Naive thymus-derived CD8-positive, alpha-beta T cell (primary cell): ENCODE results near the gene IAPP. TPM values are rescaled to one million over a fixed set of nuclear protein-coding genes. Genes with fewer than 3 reads are reported as not detected.

ENCODE experiments used
- ATAC-seq, 2 donors: fragments of 150-1000 bp; cut with Tn5 transposase in 1 of 2; sonication (Bioruptor Pico), chemical (Tn5 transposase) in 1 of 2; 1 replicate in 1 of 2; 2 replicates in 1 of 2; pipeline ENCODE4 v1.10.0; 2021; ENCODE audit warnings: mild to moderate bottlenecking in 2 of 2, moderate library complexity in 2 of 2
- POLR2A ChIA-PET: fragments of 350-600 bp; sonication (Branson Sonifier 250); formaldehyde crosslinking; loops from one replicate; lab custom pipeline; 2021; ENCODE audit warnings: antibody characterized with exemption; lab: Charles Lee
- DNase-seq, 10 donors: peaks; one replicate each; pipeline versions ENCODE4 v3.0.0 to v3.0.0-alpha.2; 2020 to 2022
- H3K27ac Mint-ChIP-seq, 10 donors: one replicate each; pipeline ENCODE4 v1.8.0; 2020 to 2022; ENCODE audit warnings: mild to moderate bottlenecking in 10 of 10, mixed read lengths in 10 of 10, moderate library complexity in 4 of 10, inconsistent platforms in 1 of 10
- H3K27me3 Mint-ChIP-seq, 5 donors: one replicate each; pipeline ENCODE4 v1.8.0; 2021 to 2022; ENCODE audit warnings: mixed read lengths in 5 of 5
- H3K36me3 Mint-ChIP-seq, 3 donors: one replicate each; pipeline ENCODE4 v1.8.0; 2020 to 2022; ENCODE audit warnings: mixed read lengths in 3 of 3, mild to moderate bottlenecking in 2 of 3, inconsistent platforms in 1 of 3
- H3K4me1 Mint-ChIP-seq, 4 donors: one replicate each; pipeline ENCODE4 v1.8.0; 2021 to 2022; ENCODE audit warnings: mixed read lengths in 4 of 4
- H3K4me3 Mint-ChIP-seq, 10 donors: one replicate each; pipeline ENCODE4 v1.8.0; 2020 to 2022; ENCODE audit warnings: mild to moderate bottlenecking in 10 of 10, mixed read lengths in 10 of 10, moderate library complexity in 6 of 10, inconsistent platforms in 1 of 10
- H3K9me3 Mint-ChIP-seq, 9 donors: one replicate each; pipeline ENCODE4 v1.8.0; 2020 to 2022; ENCODE audit warnings: mixed read lengths in 9 of 9, mild to moderate bottlenecking in 3 of 9, inconsistent platforms in 1 of 9, moderate library complexity in 1 of 9
- polyA plus RNA-seq, 3 donors: library from polyadenylated mRNA; unstranded; fragments of 300-500 nt; fragmentation: Illumina TruSeq; gene quantifications; one replicate each; pipeline ENCODE4 v1.2.3, GENCODE V29; 2021
- total RNA-seq, 8 experiments: library from RNA in 2 of 8; stranded (reverse) in 2 of 8; gene quantifications; one replicate each; pipeline ENCODE4 v1.2.3 and lab custom pipeline; 2021 to 2026

Gene IAPP
- not detected for total RNA-seq
- polyA plus RNA-seq = not detected
- total RNA-seq (lab: John Stamatoyannopoulos, UW) = 0 reads per million in 6 experiments

DNA sequence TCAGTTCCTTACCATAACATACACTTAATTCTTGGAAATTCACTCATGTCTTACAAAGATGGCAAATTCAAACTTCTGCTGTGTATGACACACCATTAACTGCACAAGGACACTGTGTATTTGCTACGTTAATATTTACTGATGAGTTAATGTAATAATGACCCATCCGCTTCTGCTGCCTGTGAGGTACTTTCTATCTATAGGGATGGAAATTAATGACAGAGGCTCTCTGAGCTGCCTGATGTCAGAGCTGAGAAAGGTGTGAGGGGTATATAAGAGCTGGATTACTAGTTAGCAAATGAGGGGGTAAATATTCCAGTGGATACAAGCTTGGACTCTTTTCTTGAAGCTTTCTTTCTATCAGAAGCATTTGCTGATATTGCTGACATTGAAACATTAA lies at the start of gene IAPP:
Gene IAPP (plus strand): TSS at position 301 of the 400 bp plus-strand sequence. CDS start 450 bp downstream, outside the sequence.
- POLR2A ChIA-PET = no interaction called here
- DNase-seq = no peak
- no peak for ATAC-seq
- peaks cover 0 to 2% (median under 1%) of the 10 kb centered on the region in 4 donors for H3K4me1 Mint-ChIP-seq
- peaks cover 0 to 2% (median 0%) of the 10 kb centered on the region in 9 donors for H3K9me3 Mint-ChIP-seq
- peaks cover 4 to 8% (median 4%) of the 10 kb centered on the region in 5 donors for H3K27me3 Mint-ChIP-seq
- no peaks in the 10 kb centered on the region for H3K36me3 Mint-ChIP-seq
- H3K27ac Mint-ChIP-seq = no peak within 1 kb of the TSS
- no peak within 1 kb of the TSS for H3K4me3 Mint-ChIP-seq

- POLR2A ChIA-PET = no interaction called here
Measured at GRCh38 chr12:21323736-21324135, 49.0 kb upstream of the IAPP start.

DNA sequence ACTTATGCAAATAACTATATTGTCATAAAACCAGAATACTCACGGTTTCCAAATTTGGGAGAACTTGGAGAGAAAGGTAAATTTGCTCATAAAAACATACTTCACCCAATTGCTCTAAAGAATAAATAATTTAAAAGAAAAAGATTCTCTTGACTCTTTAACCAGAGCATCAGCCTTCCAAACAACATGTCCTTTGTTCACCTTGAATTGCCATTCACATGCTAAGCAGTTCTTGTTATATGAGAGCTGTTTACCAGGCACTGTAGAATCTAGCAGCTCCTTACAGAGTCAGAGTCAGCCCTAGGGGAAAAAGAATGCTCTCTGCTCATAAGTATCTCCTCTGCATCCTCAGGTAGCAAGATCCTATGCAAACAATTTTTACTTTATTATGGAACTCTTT lies 48.2 kb upstream of the IAPP start:
- H3K4me3 Mint-ChIP-seq = no peak overlapping the region
- peaks cover 0 to 34% (median 20%) of the 10 kb centered on the region in 9 donors for H3K9me3 Mint-ChIP-seq
- POLR2A ChIA-PET = no interaction called here

More at GRCh38 chr12:21323736-21324135, 49.0 kb upstream of the IAPP start:
- ATAC-seq (no peak), DNase-seq (no peak)
- Mint-ChIP-seq H3K9me3 (peaks cover 0 to 34% (median 20%) of the 10 kb centered on the region in 9 donors), H3K4me1 (no peaks in the 10 kb centered on the region), H3K27ac (no peak overlapping the region), H3K36me3 (peaks cover 0 to 19% (median 12%) of the 10 kb centered on the region in 3 donors), H3K4me3 (no peak overlapping the region), H3K27me3 (peaks cover 0 to 6% (median 0%) of the 10 kb centered on the region in 5 donors)

DNA sequence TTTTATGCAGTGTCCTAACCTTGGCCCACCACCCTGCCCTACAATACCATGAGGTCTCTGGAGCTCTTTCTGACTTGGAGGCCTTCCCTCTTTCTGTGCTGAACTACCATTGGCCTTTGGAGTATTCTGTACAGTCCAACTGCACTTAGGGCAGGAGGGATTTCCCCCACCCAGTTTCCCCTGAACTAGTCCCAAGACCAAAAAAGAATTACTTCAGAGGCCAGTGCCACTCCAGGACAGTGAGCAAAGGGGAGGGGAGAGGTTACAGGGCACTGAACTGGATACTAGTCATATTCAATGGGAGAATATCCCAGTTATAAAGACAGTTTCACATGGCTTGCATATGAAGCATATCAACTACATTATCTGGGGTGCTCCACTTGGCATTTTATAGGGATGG lies 44.1 kb upstream of the IAPP start:
- H3K27me3 Mint-ChIP-seq = peaks cover 0 to 6% (median 0%) of the 10 kb centered on the region in 5 donors
- no peak overlapping the region for H3K4me3 Mint-ChIP-seq
- POLR2A ChIA-PET = no interaction called here
- H3K36me3 Mint-ChIP-seq = peaks cover 0 to 32% (median 12%) of the 10 kb centered on the region in 3 donors
- peaks cover 0 to 48% (median 25%) of the 10 kb centered on the region in 9 donors for H3K9me3 Mint-ChIP-seq
- no peak for DNase-seq
- no peaks in the 10 kb centered on the region for H3K4me1 Mint-ChIP-seq
- no peak overlapping the region for H3K27ac Mint-ChIP-seq
- no peak for ATAC-seq

More for the DNA sequence above, 48.2 kb upstream of the IAPP start:
- peaks cover 0 to 6% (median 0%) of the 10 kb centered on the region in 5 donors for H3K27me3 Mint-ChIP-seq
- H3K36me3 Mint-ChIP-seq = peaks cover 0 to 24% (median 12%) of the 10 kb centered on the region in 3 donors
- no peaks in the 10 kb centered on the region for H3K4me1 Mint-ChIP-seq
- no peak overlapping the region for H3K27ac Mint-ChIP-seq
- ATAC-seq = no peak
- DNase-seq = no peak

DNA sequence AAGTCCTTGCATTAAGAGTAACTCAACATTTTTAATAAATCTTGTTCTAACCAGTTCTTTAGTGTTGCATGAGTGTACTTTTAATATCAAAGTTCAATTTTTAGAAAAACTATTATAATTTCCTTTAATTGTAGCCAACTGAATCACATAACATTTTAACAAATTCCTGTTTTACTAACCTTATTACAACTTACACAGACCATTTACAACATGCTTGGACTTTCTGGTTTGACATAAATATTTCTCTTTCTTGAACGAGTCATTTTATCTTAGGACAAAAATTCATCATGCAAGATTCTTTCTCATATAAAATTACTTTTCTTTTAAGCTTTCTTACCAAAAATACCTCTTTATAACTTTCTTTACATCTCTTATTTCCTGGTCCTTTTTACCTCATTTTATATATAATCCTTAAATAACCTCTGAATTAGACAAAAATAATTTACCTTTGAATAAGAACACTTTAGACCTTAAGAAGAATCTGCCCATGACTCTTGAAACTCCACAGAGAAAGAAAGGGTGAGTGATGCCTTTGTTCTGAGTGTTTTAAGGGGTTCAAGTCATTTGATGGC lies 41.9 kb upstream of the IAPP start:
- DNase-seq (no peak), ATAC-seq (no peak)
- Mint-ChIP-seq H3K36me3 (peaks cover 0 to 29% (median 12%) of the 10 kb centered on the region in 3 donors), H3K27ac (no peak overlapping the region), H3K4me1 (no peaks in the 10 kb centered on the region), H3K4me3 (no peak overlapping the region), H3K27me3 (peaks cover 0 to 6% (median 0%) of the 10 kb centered on the region in 5 donors), H3K9me3 (peaks cover 0 to 38% (median 21%) of the 10 kb centered on the region in 9 donors)
- POLR2A ChIA-PET = no interaction called here

- Mint-ChIP-seq H3K9me3 (peaks cover 0 to 11% (median 4%) of the 10 kb centered on the region in 9 donors), H3K36me3 (peaks cover 0 to 8% (median 0%) of the 10 kb centered on the region in 3 donors), H3K4me3 (no peak within 1 kb of the TSS), H3K27me3 (peaks cover 0 to 7% (median 1%) of the 10 kb centered on the region in 5 donors), H3K27ac (no peak within 1 kb of the TSS), H3K4me1 (no peaks in the 10 kb centered on the region)
- POLR2A ChIA-PET = no interaction called here
- no peak for ATAC-seq
- DNase-seq = no peak
Measured at GRCh38 chr12:21334771-21335325, 37.9 kb upstream of the IAPP start, which contains the start of gene SLCO1A2. Gene SLCO1A2, minus strand, starts transcription at chr12:21334917. Its CDS starts 270 bp downstream, at chr12:21334647.

GRCh38 chr12:21336656-21337055 lies 36.0 kb upstream of the IAPP start:
- DNase-seq = no peak
- Mint-ChIP-seq H3K27ac (no peak overlapping the region), H3K27me3 (peaks cover 0 to 17% (median 0%) of the 10 kb centered on the region in 5 donors), H3K4me3 (no peak overlapping the region), H3K4me1 (no peaks in the 10 kb centered on the region), H3K36me3 (no peaks in the 10 kb centered on the region), H3K9me3 (peaks cover 0 to under 1% (median 0%) of the 10 kb centered on the region in 9 donors)
- no peak for ATAC-seq
- POLR2A ChIA-PET = no interaction called here

DNA sequence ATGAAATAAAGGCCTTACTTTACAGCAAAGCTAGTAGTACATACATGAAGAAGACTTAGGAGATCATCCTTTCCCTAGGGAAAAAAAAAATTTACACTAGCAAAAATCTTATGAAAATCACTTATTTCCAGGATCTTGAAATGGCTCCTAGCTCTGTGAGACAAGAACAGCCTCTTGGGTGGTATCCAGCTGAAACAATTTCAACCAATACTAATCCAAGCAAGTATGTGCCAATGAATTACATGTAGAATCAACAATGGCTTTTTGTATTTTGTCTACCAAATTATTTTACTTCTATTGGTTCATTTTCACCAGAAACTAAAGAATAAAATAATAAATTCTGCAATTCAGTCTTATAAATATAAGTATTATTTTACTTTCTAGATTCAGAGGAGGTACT lies 35.2 kb upstream of the IAPP start:
- Mint-ChIP-seq H3K27ac (no peak overlapping the region), H3K9me3 (no peaks in the 10 kb centered on the region), H3K4me1 (no peaks in the 10 kb centered on the region), H3K4me3 (no peak overlapping the region), H3K36me3 (no peaks in the 10 kb centered on the region), H3K27me3 (peaks cover 0 to 17% (median 0%) of the 10 kb centered on the region in 5 donors)
- POLR2A ChIA-PET = no interaction called here
- ATAC-seq = no peak
- DNase-seq = no peak

- Mint-ChIP-seq H3K4me1 (no peaks in the 10 kb centered on the region), H3K36me3 (no peaks in the 10 kb centered on the region), H3K9me3 (no peaks in the 10 kb centered on the region), H3K27me3 (peaks cover 0 to 17% (median 0%) of the 10 kb centered on the region in 5 donors), H3K4me3 (no peak overlapping the region), H3K27ac (no peak overlapping the region)
- DNase-seq = no peak
- no peak for ATAC-seq
- POLR2A ChIA-PET = no interaction called here
Measured at GRCh38 chr12:21337959-21338744, 34.5 kb upstream of the IAPP start.

DNA sequence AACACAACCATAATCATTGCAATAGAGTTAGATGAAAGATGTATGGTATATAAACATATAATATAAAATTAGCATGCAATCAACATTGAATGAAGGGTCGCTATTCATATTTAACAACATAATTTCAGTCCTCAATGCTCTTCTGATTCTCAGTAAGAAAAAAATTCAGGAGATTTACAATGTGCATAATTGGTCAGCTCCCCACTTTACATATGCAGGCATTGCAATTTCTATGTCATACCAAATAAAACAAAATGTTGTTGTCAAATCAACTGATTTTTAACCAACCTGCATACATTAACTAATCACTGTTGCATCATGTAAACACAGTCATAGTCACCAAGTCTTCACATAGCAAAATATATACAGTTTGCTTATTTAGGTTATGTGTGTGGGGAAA lies 32.8 kb upstream of the IAPP start:
- no peaks in the 10 kb centered on the region for H3K9me3 Mint-ChIP-seq
- H3K4me3 Mint-ChIP-seq = no peak overlapping the region
- POLR2A ChIA-PET = no interaction called here
- ATAC-seq = no peak
- no peaks in the 10 kb centered on the region for H3K36me3 Mint-ChIP-seq
- H3K4me1 Mint-ChIP-seq = no peaks in the 10 kb centered on the region
- H3K27ac Mint-ChIP-seq = no peak overlapping the region
- DNase-seq = no peak
- peaks cover 0 to 17% (median 0%) of the 10 kb centered on the region in 5 donors for H3K27me3 Mint-ChIP-seq

DNA sequence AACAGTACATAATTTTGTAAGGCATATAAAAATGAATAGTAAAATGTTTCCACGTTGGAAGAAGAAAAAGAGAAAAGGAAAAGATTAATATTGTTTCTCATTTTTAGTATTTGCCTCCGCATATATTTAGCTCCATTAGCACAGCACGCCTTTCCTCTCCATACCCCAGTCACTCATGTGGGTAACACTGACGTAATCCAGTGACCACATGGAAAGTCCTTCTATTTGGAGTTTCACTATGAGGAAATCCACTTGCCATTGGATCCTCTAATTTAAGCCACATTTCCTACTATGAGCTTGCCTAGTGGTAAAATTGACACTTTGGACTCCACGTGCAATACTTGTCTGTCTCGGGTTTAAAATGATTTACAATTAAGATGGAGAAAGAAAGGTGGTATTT lies 32.3 kb upstream of the IAPP start:
- no peak overlapping the region for H3K4me3 Mint-ChIP-seq
- DNase-seq = no peak
- H3K4me1 Mint-ChIP-seq = no peaks in the 10 kb centered on the region
- POLR2A ChIA-PET = no interaction called here
- no peaks in the 10 kb centered on the region for H3K9me3 Mint-ChIP-seq
- H3K27me3 Mint-ChIP-seq = peaks cover 0 to 17% (median 0%) of the 10 kb centered on the region in 5 donors
- no peak overlapping the region for H3K27ac Mint-ChIP-seq
- no peak for ATAC-seq
- no peaks in the 10 kb centered on the region for H3K36me3 Mint-ChIP-seq

DNA sequence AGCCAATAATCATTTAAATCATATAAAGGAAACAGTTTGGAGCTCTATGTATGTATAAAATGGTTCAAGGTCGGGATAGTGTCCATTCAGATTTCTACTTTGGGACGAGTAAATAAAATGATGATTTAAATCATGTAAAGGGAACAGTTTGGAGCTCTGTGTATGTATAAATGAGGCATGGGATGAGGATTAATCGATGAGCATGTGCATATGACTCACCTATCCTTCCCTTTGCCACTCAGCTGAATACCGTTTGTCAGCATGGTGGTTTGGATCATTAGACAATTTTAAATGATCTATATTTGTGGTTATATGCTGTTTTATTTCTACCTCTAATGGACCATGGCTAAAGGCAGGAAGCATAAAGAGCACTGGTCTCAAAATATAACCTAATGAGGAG lies 30.9 kb upstream of the IAPP start:
- Mint-ChIP-seq H3K27ac (no peak overlapping the region), H3K36me3 (no peaks in the 10 kb centered on the region), H3K4me3 (no peak overlapping the region), H3K27me3 (peaks cover 0 to 17% (median 3%) of the 10 kb centered on the region in 5 donors), H3K4me1 (no peaks in the 10 kb centered on the region), H3K9me3 (no peaks in the 10 kb centered on the region)
- POLR2A ChIA-PET = no interaction called here
- no peak for ATAC-seq
- DNase-seq = no peak

GRCh38 chr12:21343636-21344035 lies 29.1 kb upstream of the IAPP start:
- H3K9me3 Mint-ChIP-seq = no peaks in the 10 kb centered on the region
- H3K27me3 Mint-ChIP-seq = peaks cover 3 to 34% (median 3%) of the 10 kb centered on the region in 5 donors
- POLR2A ChIA-PET = no interaction called here
- no peak overlapping the region for H3K27ac Mint-ChIP-seq
- no peaks in the 10 kb centered on the region for H3K4me1 Mint-ChIP-seq
- ATAC-seq = no peak
- H3K36me3 Mint-ChIP-seq = no peaks in the 10 kb centered on the region
- no peak for DNase-seq
- H3K4me3 Mint-ChIP-seq = no peak overlapping the region
